ENCODE measurements around the gene TRAF2.

TRAF2 gene

DNA sequence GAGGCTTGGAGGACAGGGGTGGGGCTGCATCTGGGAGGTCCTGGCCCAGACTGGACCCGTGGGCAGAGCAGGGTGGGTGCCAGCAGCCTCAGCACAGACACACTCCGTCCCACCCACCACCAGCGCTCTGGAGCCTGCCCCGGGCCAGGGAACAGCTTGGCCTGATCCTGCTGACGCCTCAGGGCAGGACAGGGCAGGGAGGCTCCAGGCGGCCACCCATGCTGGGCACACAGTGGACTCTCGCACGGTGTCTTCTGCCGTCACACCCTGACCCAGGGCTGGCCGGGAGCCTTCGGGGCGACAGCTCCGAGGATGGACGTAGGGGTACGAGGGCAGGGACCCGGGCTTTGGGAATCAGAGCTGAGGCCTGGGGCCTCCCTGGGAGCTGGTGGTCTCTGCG is 82.8 kb downstream of the TRAF2 start:
- H3K4me3 ChIP-seq (IDR thresholded peaks at IDR 0.05; ENCODE audit: insufficient read depth, low read depth, low read length): no peak overlapping the region
- H3K4me1 ChIP-seq (ENCODE audit: low read depth, poor library complexity, severe bottlenecking): peaks cover 18% of the 10 kb centered on the region
- no peak overlapping the region for H3K27ac ChIP-seq
- H3K36me3 ChIP-seq (ENCODE audit: insufficient read depth): no peaks in the 10 kb centered on the region
- TF ChIP-seq, protein P1, sequence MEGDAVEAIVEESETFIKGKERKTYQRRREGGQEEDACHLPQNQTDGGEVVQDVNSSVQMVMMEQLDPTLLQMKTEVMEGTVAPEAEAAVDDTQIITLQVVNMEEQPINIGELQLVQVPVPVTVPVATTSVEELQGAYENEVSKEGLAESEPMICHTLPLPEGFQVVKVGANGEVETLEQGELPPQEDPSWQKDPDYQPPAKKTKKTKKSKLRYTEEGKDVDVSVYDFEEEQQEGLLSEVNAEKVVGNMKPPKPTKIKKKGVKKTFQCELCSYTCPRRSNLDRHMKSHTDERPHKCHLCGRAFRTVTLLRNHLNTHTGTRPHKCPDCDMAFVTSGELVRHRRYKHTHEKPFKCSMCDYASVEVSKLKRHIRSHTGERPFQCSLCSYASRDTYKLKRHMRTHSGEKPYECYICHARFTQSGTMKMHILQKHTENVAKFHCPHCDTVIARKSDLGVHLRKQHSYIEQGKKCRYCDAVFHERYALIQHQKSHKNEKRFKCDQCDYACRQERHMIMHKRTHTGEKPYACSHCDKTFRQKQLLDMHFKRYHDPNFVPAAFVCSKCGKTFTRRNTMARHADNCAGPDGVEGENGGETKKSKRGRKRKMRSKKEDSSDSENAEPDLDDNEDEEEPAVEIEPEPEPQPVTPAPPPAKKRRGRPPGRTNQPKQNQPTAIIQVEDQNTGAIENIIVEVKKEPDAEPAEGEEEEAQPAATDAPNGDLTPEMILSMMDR (conservative IDR thresholded peaks at IDR 0.05; ENCODE audit: low read depth, low read length): no peak
- H3K4me2 ChIP-seq: no peak overlapping the region
- H4K20me1 ChIP-seq (ENCODE audit: insufficient read depth): no peaks in the 10 kb centered on the region
- H2AFZ ChIP-seq (ENCODE audit: low read depth): no peak overlapping the region
- H3K27me3 ChIP-seq (ENCODE audit: insufficient read depth, low read depth): peaks cover 17% of the 10 kb centered on the region
- no peak overlapping the region for H3K9ac ChIP-seq
- H3K79me2 ChIP-seq (ENCODE audit: insufficient read depth, low read depth): no peaks in the 10 kb centered on the region

DNA sequence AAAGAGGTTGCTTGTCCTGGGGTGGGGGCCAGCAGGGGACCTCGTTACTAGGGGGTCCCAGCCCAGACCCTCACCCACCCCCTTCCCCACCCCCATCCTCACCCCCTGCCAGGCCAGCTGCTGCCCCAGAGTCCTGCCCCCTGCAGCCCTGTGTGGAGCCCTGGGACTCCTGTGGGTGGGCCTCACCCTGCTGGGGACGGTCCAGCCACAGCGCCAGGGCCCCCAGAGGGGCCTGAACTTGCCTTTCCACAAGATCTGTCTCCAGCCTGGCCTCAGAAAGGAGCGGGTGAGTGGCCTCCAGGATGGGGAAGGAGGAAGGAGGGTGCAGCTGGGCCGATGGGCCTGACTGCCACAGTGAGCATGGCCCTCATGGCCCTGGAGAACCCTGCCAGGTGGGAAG is 83.5 kb downstream of the TRAF2 start:
- Histone ChIP-seq H3K36me3 (ENCODE audit: insufficient read depth) (no peaks in the 10 kb centered on the region), H3K4me3 (IDR thresholded peaks at IDR 0.05; ENCODE audit: insufficient read depth, low read depth, low read length) (no peak overlapping the region), H3K79me2 (ENCODE audit: insufficient read depth, low read depth) (no peaks in the 10 kb centered on the region), H3K4me1 (ENCODE audit: low read depth, poor library complexity, severe bottlenecking) (peaks cover 11% of the 10 kb centered on the region), H3K4me2 (no peak overlapping the region), H3K27ac (no peak overlapping the region), H4K20me1 (ENCODE audit: insufficient read depth) (no peaks in the 10 kb centered on the region), H3K27me3 (ENCODE audit: insufficient read depth, low read depth) (peaks cover 24% of the 10 kb centered on the region), H2AFZ (ENCODE audit: low read depth) (no peak overlapping the region), H3K9ac (no peak overlapping the region)
- TF ChIP-seq, protein P1 (conservative IDR thresholded peaks at IDR 0.05; ENCODE audit: low read depth, low read length): no peak

DNA sequence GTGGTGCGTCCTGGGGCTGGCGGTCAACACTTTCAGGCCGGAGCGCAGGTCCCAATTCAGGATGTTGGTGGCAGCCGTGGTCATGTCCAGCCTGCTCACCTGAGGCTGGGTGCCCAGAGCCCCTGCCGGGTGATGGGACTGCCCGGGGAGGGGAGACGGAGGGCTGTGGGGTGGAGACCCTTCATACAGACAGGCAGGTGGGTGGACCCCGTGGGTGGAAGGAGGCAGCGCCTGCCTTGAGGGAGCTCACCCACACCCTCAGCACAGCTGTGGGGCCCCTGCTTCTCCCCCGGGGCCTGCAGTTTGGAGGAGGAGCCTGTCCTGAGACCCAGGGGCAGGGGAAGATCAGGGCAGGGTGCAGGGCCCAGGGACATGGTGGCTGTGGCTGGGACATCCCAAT is 84.0 kb downstream of the TRAF2 start:
- TF ChIP-seq, protein P1 (conservative IDR thresholded peaks at IDR 0.05; ENCODE audit: low read depth, low read length): no peak
- Histone ChIP-seq H3K9ac (no peak overlapping the region), H2AFZ (ENCODE audit: low read depth) (no peak overlapping the region), H3K36me3 (ENCODE audit: insufficient read depth) (no peaks in the 10 kb centered on the region), H3K79me2 (ENCODE audit: insufficient read depth, low read depth) (no peaks in the 10 kb centered on the region), H4K20me1 (ENCODE audit: insufficient read depth) (no peaks in the 10 kb centered on the region), H3K27ac (no peak overlapping the region), H3K4me3 (IDR thresholded peaks at IDR 0.05; ENCODE audit: insufficient read depth, low read depth, low read length) (no peak overlapping the region), H3K27me3 (ENCODE audit: insufficient read depth, low read depth) (peaks cover 29% of the 10 kb centered on the region), H3K4me2 (no peak overlapping the region), H3K4me1 (ENCODE audit: low read depth, poor library complexity, severe bottlenecking) (peaks cover 11% of the 10 kb centered on the region)

DNA sequence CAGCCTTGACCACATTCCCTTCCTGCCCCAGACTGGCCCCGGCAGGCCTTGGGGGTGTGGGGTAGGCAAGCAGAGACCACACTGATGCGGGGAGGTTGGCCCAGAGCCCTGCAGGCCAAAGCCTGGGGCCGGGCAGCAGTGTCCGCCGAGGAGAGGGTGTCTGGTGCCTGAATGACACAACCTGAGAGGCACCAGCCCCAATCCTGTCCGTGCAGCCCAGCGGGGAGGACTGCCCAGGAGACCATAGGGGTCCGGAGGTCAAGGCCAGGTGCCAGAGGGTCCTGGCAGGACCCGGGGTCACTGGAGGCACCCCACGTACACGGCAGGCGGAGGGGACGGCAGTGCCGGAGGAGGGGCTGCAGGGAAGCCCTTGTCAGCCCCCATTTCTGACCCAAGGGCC is 85.4 kb downstream of the TRAF2 start:
- Histone ChIP-seq H3K27ac (no peak overlapping the region), H3K79me2 (ENCODE audit: insufficient read depth, low read depth) (no peaks in the 10 kb centered on the region), H2AFZ (ENCODE audit: low read depth) (no peak overlapping the region), H3K9ac (no peak overlapping the region), H3K4me2 (no peak overlapping the region), H4K20me1 (ENCODE audit: insufficient read depth) (no peaks in the 10 kb centered on the region), H3K4me3 (IDR thresholded peaks at IDR 0.05; ENCODE audit: insufficient read depth, low read depth, low read length) (no peak overlapping the region), H3K27me3 (ENCODE audit: insufficient read depth, low read depth) (peaks cover 34% of the 10 kb centered on the region), H3K4me1 (ENCODE audit: low read depth, poor library complexity, severe bottlenecking) (no peaks in the 10 kb centered on the region), H3K36me3 (ENCODE audit: insufficient read depth) (no peaks in the 10 kb centered on the region)
- TF ChIP-seq, protein P1 (conservative IDR thresholded peaks at IDR 0.05; ENCODE audit: low read depth, low read length): no peak
